Measurements from ENCODE around the gene SMURF2.
A peak's percentile ranks its signal among the peaks of the same experiment; 100 is the strongest.

DNA sequence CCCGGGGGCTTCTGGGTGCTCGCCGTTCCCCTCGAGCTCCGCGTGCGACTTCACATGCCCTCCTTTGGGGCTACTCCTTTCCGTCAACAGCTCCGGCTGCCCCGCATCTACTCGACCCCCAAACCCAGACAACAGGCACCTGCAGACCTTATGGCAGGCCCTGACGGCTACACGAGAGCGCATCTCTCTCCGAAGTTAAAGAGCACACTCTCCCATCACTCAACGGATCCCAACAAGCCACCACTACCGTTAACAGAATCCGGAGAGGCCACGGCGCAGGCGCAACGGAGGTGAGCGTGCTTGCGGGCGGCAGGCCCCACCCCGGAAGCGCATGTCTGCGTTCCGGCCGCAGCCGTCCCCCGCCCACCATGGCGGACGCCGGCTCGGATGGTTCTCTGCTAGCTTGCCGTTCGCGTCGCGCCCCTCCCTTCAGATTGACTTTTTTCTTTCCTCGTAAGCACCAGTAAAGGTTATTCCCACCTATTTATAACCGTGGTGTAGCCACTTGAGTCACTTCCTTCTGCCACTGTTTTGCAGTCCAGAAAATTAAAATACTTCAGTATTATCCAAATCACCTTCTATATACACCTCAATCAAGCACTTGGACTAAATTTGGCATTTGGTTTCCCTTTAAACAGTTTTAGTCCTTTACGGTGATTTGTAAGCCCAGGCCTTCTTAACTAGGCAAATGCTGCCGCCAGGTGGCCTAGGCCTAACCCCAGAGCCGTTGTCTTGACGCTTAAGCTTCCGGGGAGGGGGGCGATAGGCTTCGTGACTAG lies 165.1 kb downstream of the SMURF2 start, which contains the start of gene POLG2:
- TF ChIP-seq POLR2A (IDR thresholded peaks at IDR 0.05): peak in 1 of 2 donors; percentile 58
- TF ChIP-seq, protein P1, sequence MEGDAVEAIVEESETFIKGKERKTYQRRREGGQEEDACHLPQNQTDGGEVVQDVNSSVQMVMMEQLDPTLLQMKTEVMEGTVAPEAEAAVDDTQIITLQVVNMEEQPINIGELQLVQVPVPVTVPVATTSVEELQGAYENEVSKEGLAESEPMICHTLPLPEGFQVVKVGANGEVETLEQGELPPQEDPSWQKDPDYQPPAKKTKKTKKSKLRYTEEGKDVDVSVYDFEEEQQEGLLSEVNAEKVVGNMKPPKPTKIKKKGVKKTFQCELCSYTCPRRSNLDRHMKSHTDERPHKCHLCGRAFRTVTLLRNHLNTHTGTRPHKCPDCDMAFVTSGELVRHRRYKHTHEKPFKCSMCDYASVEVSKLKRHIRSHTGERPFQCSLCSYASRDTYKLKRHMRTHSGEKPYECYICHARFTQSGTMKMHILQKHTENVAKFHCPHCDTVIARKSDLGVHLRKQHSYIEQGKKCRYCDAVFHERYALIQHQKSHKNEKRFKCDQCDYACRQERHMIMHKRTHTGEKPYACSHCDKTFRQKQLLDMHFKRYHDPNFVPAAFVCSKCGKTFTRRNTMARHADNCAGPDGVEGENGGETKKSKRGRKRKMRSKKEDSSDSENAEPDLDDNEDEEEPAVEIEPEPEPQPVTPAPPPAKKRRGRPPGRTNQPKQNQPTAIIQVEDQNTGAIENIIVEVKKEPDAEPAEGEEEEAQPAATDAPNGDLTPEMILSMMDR (IDR thresholded peaks at IDR 0.05): peak in 4 of 5 experiments; percentile 42 to 55 (median 48)
- TF ChIP-seq EP300 (IDR thresholded peaks at IDR 0.05): peak; percentile 45 to 82
